Body of pancreas (tissue), 4 donors: ENCODE results near the gene TBK1.

Source experiments
- CTCF ChIP-seq, 7 experiments: fragments of 450-650 bp in 4 of 7; fragments of 200-600 bp in 3 of 7; sonication (generic) in 3 of 7; IDR thresholded peaks; one replicate each; pipeline ENCODE4 v1.5.1; 2016 to 2019; ENCODE audit warnings: antibody characterized with exemption in 7 of 7
- POLR2A ChIP-seq, 3 donors: fragments of 450-650 bp; IDR thresholded peaks; one replicate each; pipeline ENCODE4 v1.6.1; 2016; ENCODE audit warnings: antibody characterized with exemption in 3 of 3, mild to moderate bottlenecking in 2 of 3

GRCh38 chr12:64522316-64522715, 70.4 kb downstream of the TBK1 start:
- TF ChIP-seq CTCF (IDR thresholded peaks at IDR 0.05) (no peak), POLR2A (IDR thresholded peaks at IDR 0.05) (no peak)
